AG09309 (cell line): ENCODE measurements around the gene LIN52.
"Not testable (repeated sequence)": the region's sequence is repeated elsewhere in the genome, so short reads cannot be mapped to it uniquely, and the experiment has no call there.

ENCODE experiments used
- DNase-seq: peaks from one replicate; pipeline ENCODE4 v3.0.0-alpha.2; 2010; ENCODE audit warnings: low read depth
- H3K4me3 ChIP-seq: 2 replicates; pipeline ENCODE4 v1.5.1; 2011; ENCODE audit warnings: mild to moderate bottlenecking, low read depth, low read length, moderate library complexity; ENCODE audit not compliant: control insufficient read depth
- TF ChIP-seq, protein P1 (sequence below): IDR thresholded peaks from 2 replicates; pipeline ENCODE4 v1.5.1; 2011; ENCODE audit warnings: mild to moderate bottlenecking, low read depth, low read length, inconsistent platforms; ENCODE audit not compliant: insufficient read depth, control insufficient read depth; ENCODE audit errors: missing control alignments

LIN52 gene

DNA sequence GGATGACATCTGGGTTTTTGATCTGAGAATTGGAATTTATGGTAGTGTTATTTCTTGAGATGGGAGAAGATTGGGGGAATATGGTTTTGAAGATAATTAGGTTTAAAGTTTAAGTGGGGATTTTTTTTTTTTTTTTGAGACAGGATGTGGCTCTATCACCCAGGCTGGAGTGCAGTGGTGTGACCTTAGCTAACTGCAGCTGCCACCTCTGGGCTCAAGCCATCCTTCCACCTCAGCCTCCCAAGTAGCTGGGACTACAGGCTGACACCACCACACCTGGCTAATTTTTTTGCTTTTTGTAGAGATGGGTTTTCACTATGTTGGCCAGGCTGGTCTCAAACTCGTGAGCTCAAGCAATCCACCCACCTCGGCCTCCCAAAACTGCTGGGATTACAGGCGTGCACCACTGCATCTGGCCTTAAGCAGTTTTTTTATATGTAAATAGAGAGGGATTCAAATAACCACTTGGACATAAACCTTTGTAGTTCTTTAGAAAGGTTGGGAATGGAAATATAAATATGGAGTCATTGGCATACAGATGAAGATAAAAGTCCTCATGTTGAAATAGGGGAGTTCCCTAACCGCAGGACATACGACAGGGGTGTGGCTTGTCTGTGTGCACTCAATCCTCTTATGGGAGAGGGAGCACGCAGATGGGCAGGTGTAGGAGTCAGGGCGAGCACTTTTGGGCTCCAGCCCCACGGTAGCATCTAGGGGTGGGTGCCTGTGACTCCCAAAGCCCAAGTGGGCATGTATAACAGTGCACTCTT is 4.7 kb downstream of the LIN52 start:
- no peak for DNase-seq
- TF ChIP-seq, protein P1, sequence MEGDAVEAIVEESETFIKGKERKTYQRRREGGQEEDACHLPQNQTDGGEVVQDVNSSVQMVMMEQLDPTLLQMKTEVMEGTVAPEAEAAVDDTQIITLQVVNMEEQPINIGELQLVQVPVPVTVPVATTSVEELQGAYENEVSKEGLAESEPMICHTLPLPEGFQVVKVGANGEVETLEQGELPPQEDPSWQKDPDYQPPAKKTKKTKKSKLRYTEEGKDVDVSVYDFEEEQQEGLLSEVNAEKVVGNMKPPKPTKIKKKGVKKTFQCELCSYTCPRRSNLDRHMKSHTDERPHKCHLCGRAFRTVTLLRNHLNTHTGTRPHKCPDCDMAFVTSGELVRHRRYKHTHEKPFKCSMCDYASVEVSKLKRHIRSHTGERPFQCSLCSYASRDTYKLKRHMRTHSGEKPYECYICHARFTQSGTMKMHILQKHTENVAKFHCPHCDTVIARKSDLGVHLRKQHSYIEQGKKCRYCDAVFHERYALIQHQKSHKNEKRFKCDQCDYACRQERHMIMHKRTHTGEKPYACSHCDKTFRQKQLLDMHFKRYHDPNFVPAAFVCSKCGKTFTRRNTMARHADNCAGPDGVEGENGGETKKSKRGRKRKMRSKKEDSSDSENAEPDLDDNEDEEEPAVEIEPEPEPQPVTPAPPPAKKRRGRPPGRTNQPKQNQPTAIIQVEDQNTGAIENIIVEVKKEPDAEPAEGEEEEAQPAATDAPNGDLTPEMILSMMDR: no peak
- no peak overlapping the region for H3K4me3 ChIP-seq

DNA sequence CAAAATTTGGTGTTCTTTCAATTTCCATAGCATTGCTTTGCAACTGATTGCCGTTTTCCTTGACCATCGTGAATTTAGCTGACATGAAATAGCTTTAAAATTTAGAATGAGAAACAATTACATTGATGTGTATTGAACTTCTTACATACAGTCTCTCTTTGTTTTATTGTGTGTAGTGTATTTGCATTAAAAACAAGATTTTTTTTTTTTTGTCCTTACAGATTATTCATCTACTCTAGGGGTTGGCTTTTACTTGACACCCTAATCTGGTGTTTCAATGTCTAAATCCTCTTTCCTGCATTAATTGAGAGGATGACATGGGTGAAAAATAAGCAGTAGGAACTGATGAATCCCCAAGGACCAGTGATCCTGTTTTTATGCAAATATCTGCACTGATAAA is 20.6 kb downstream of the LIN52 start:
- TF ChIP-seq, protein P1: no peak
- DNase-seq: no peak
- H3K4me3 ChIP-seq: no peak overlapping the region

DNA sequence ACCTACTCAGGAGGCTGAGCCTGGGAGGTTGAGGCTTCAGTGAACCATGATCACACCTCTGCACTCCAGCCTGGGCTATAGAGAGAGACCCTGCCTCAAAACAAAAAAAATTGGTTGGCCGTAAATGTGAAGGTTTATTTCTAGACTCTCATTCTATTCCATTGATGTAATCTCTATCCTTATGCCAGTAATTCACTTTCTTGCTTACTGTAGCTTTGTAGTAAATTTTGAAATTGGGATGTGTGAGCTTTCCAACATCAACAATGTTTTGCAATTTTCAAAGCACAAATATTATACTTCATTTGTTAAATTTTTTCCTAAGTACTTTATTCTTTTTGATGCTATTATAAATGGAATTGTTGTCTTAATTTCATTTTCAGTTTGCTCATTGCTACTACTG is 24.6 kb downstream of the LIN52 start:
- H3K4me3 ChIP-seq: no peak overlapping the region
- DNase-seq: no peak
- TF ChIP-seq, protein P1: no peak

DNA sequence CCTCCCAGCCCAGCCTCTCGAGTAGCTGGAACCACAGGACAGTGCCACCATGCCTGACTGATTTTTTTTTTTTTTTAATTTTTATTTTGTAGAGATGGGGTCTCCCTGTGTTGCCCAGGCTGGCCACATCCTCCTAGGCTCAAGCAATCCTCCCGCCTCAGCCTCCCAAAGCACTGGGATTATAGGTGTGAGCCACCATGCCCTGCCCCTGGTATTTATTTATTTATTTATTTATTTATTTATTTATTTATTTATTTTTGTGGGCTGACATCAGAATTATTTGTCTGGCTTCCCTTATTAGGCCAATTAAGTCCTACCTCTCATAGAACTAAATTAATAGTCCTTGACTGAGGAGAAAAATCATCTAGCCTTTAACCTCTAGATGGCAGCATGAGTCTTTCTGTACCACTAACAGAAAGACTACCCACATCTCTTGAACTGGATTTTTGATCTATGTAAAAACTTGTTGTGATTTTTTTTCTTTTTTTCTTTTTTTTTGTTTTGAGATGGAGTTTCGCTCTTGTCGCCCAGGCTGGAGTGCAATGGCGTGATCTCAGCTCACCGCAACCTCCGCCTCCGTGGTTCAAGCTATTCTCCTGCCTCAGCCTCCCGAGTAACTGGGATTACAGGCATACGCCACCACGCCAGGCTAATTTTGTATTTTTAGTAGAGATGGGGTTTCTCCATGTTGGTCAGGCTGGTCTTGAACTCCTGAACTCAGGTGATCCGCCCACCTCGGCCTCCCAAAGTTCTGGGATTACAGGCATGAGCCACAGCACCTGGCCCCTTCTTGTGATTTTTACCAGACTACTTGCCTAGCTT is 26.9 kb downstream of the LIN52 start:
- TF ChIP-seq, protein P1: peak; percentile 52
- H3K4me3 ChIP-seq: not testable (repeated sequence)
- peak; percentile 29 for DNase-seq

DNA sequence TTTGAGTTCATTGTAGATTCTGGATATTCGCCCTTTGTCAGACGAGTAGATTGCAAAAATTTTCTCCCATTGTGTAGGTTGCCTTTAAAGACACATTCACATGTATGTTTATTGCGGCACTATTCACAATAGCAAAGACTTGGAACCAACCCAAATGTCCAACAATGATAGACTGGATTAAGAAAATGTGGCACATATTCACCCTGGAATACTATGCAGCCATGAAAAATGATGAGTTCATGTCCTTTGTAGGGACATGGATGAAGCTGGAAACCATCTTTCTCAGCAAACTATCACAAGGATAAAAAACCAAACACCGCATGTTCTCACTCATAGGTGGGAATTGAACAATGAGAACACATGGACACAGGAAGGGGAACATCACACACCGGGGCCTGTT is 40.7 kb downstream of the LIN52 start:
- H3K4me3 ChIP-seq: not testable (repeated sequence)

DNA sequence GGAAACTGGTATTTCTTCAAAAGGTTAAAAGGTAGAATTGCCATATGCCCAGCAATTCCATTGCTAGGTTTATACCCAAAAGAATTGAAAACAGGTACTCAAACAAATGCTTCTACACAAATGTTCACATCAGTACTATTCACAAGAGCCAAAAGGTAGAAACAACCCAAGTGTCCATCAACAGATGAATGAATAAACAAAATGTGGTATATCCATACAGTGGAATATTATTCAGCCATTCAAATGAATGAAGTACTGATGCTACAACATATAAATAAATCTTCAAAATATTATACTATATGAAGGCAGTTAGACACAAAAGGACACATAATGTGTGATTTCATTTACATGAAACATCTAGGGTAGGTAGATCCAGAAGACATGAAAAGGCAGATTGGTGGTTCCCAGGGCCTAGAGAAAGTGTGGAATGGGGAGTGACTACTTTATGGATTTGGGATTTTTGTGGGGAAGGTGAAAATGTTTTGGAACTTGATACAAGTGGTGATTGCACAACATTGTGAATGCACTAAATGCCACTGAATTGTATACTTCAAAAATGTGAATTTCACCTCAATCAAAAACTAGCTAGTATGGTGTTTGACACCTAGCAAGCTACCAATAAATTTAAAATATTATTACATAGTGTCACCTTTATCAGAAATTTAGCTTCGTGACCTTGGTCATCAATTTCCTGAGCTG is 41.7 kb downstream of the LIN52 start:
- H3K4me3 ChIP-seq: no peak overlapping the region
- TF ChIP-seq, protein P1: no peak
- no peak for DNase-seq

More for the DNA sequence above, 40.7 kb downstream of the LIN52 start:
- DNase-seq: not testable (repeated sequence)
